HepG2 (cell line): ENCODE results near the gene HS3ST3B1. TPM values are rescaled to one million over a fixed set of nuclear protein-coding genes. Genes with fewer than 3 reads are reported as not detected.

Experiments
- DMAP1 ChIP-seq: IDR thresholded peaks from 2 replicates; pipeline ENCODE4 v1.6.1; 2016
- E2F2 ChIP-seq: sonication (generic); formaldehyde crosslinking; IDR thresholded peaks from 2 replicates; pipeline ENCODE4 v1.4.0; 2020; ENCODE audit warnings: missing genetic modification reagents, borderline replicate concordance
- HES4 ChIP-seq: sonication (generic); formaldehyde crosslinking; IDR thresholded peaks from 2 replicates; pipeline ENCODE4 v1.9.0; 2021; ENCODE audit warnings: mild to moderate bottlenecking, missing genetic modification reagents, borderline replicate concordance
- HMG20B ChIP-seq: conservative IDR thresholded peaks from 2 replicates; pipeline ENCODE4 v1.6.1; 2016; ENCODE audit warnings: missing genetic modification reagents, missing compliant biosample characterization
- HNRNPL ChIP-seq: fragments of 200-400 bp; formaldehyde crosslinking; IDR thresholded peaks from 2 replicates; pipeline ENCODE4 v1.6.1; 2017; ENCODE audit warnings: mild to moderate bottlenecking, low read depth, low read length
- JDP2 ChIP-seq: sonication (generic); formaldehyde crosslinking; IDR thresholded peaks from 2 replicates; pipeline ENCODE4 v1.8.1; 2022; ENCODE audit warnings: missing genetic modification reagents, borderline replicate concordance
- MIER2 ChIP-seq: IDR thresholded peaks from 2 replicates; pipeline ENCODE4 v1.6.1; 2016; ENCODE audit warnings: missing biosample characterization, missing genetic modification reagents
- NFYC ChIP-seq: IDR thresholded peaks from 2 replicates; pipeline ENCODE4 v1.6.1; 2016; ENCODE audit warnings: missing genetic modification reagents, missing compliant biosample characterization
- POLR2AphosphoS5 ChIP-seq: IDR thresholded peaks from 2 replicates; pipeline ENCODE4 v1.6.1; 2012; ENCODE audit warnings: low read depth, low read length
- RFX5 ChIP-seq: IDR thresholded peaks from 2 replicates; pipeline ENCODE4 v1.6.1; 2011; ENCODE audit warnings: low read depth, low read length, improper control_type of control experiment
- RNF2 ChIP-seq: fragments of 450-650 bp; conservative IDR thresholded peaks from 2 replicates; pipeline ENCODE4 v1.6.1; 2016; ENCODE audit warnings: low read depth
- SNAI1 ChIP-seq: sonication (generic); formaldehyde crosslinking; IDR thresholded peaks from 2 replicates; pipeline ENCODE4 v1.5.0; 2020; ENCODE audit warnings: mild to moderate bottlenecking, missing genetic modification reagents, borderline replicate concordance
- ZNF124 ChIP-seq: sonication (generic); formaldehyde crosslinking; IDR thresholded peaks from 2 replicates; pipeline ENCODE4 v1.4.0; 2020; ENCODE audit warnings: missing genetic modification reagents
- ZNF562 ChIP-seq: sonication (generic); formaldehyde crosslinking; IDR thresholded peaks from 2 replicates; pipeline ENCODE4 v1.8.0; 2022; ENCODE audit warnings: missing genetic modification reagents, borderline replicate concordance
- ZNF605 ChIP-seq: sonication (generic); formaldehyde crosslinking; IDR thresholded peaks from 2 replicates; pipeline ENCODE4 v1.8.0; 2022; ENCODE audit warnings: mild to moderate bottlenecking, missing genetic modification reagents
- ZNF749 ChIP-seq: sonication (generic); formaldehyde crosslinking; IDR thresholded peaks from 2 replicates; pipeline ENCODE4 v1.8.0; 2022; ENCODE audit warnings: mild to moderate bottlenecking, missing genetic modification reagents, moderate library complexity, borderline replicate concordance
- ZNF788 ChIP-seq: sonication (generic); formaldehyde crosslinking; IDR thresholded peaks from 2 replicates; pipeline ENCODE4 v1.5.0; 2020; ENCODE audit warnings: mild to moderate bottlenecking, missing genetic modification reagents, borderline replicate concordance
- ZNF891 ChIP-seq: sonication (generic); formaldehyde crosslinking; IDR thresholded peaks from 2 replicates; pipeline ENCODE4 v1.5.0; 2020; ENCODE audit warnings: mild to moderate bottlenecking, missing genetic modification reagents
- polyA plus RNA-seq, 8 experiments: library from polyadenylated mRNA; depleted of rRNA in 3 of 8; stranded (reverse) in 7 of 8; unstranded in 1 of 8; fragments of >200 nt; fragmentation: Illumina TruSeq in 4 of 8; extraction: Trizol in 4 of 8; gene quantifications; 2 replicates each; pipeline versions ENCODE4 v1.2.1 to v1.2.3, GENCODE V29; 2011 to 2016; ENCODE audit warnings: low read depth in 4 of 8, missing spikeins in 1 of 8, mixed read lengths in 1 of 8; ENCODE audit not compliant: insufficient read depth in 1 of 8
- total RNA-seq, 5 experiments: library from RNA; depleted of rRNA; stranded (reverse); fragments of >200 nt; fragmentation: Illumina TruSeq; extraction: Trizol; gene quantifications; 2 replicates each; pipeline ENCODE4 v1.2.3, GENCODE V29; 2016; ENCODE audit warnings: low read depth in 1 of 5
- TF ChIP-seq, protein P1 (sequence below): IDR thresholded peaks from 2 replicates; pipeline ENCODE4 v1.6.1; 2016; ENCODE audit warnings: low read depth, control low read depth
- TF ChIP-seq, protein P2 (sequence below): sonication (generic); formaldehyde crosslinking; IDR thresholded peaks from 2 replicates; pipeline ENCODE4 v1.4.0; 2020; ENCODE audit warnings: missing genetic modification reagents
- TF ChIP-seq, protein P3 (sequence below): IDR thresholded peaks from 2 replicates; pipeline ENCODE4 v1.6.1; 2016
- TF ChIP-seq, protein P4 (sequence below): IDR thresholded peaks from 2 replicates; pipeline ENCODE4 v1.6.1; 2016; ENCODE audit warnings: low read depth

Gene HS3ST3B1
- total and polyA plus RNA-seq, 2 of the 13 experiments (the other 11 are each of a cell fraction or from before 2014, with no cell fraction given) = 15.7 to 39.5 TPM

DNA sequence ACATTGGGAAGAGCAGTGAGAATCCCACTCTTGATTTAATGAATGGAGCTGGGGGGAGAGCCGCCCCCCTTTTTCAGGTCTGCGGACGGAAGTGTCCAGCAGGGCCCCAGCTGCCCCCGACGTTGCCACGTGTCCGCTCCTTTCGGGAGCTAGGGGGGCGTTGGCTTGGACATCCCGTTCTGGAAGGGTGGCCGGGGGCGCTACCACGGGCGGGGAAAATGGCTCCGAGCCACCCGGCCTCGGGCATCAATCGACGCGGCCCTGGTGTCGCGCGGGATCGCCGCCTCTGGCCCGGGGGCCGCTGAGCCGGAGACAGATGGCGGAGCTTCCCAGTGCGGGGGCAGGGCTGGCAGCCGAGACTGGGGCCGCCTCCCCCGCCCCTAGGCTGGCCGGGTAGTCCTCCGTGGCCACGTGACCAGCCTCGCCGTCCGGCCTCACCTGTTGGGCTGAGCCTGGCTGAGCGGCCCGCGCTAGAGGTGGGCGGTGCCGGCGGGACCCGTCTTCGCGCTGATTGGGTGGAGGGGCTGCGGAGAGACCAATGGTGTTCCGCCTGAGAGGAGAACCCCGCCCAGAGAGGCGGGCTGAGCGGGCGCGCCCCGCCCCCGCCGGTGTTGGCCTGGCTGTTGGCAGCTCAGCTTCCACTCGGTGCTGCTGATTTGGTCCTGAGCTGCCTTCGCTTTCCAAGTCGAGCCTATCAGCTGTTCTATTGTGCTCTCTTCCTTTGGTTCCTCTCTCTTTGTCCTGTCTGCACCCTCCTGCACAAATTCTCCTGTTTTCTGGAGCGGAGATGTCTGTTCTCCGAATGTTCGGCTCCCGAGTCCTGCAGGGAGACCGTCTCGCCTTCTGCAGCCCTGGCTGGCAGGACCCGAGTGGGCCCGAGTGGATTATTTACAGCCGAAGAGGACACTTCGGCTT lies 8.3 kb downstream of the HS3ST3B1 start (continued):
- TF ChIP-seq, protein P1, sequence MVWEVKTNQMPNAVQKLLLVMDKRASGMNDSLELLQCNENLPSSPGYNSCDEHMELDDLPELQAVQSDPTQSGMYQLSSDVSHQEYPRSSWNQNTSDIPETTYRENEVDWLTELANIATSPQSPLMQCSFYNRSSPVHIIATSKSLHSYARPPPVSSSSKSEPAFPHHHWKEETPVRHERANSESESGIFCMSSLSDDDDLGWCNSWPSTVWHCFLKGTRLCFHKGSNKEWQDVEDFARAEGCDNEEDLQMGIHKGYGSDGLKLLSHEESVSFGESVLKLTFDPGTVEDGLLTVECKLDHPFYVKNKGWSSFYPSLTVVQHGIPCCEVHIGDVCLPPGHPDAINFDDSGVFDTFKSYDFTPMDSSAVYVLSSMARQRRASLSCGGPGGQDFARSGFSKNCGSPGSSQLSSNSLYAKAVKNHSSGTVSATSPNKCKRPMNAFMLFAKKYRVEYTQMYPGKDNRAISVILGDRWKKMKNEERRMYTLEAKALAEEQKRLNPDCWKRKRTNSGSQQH (CRISPR knock-in tag) = peak; percentile 61; the same call in 1 of the 2 replicates
- no peak for TF ChIP-seq JDP2
- TF ChIP-seq RFX5 = 0 out of 2 replicates have a peak, but pooled peaks have one; percentile 10
- TF ChIP-seq, protein P2, sequence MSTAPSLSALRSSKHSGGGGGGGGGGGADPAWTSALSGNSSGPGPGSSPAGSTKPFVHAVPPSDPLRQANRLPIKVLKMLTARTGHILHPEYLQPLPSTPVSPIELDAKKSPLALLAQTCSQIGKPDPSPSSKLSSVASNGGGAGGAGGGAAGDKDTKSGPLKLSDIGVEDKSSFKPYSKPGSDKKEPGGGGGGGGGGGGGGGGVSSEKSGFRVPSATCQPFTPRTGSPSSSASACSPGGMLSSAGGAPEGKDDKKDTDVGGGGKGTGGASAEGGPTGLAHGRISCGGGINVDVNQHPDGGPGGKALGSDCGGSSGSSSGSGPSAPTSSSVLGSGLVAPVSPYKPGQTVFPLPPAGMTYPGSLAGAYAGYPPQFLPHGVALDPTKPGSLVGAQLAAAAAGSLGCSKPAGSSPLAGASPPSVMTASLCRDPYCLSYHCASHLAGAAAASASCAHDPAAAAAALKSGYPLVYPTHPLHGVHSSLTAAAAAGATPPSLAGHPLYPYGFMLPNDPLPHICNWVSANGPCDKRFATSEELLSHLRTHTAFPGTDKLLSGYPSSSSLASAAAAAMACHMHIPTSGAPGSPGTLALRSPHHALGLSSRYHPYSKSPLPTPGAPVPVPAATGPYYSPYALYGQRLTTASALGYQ (CRISPR knock-in tag) = peak; percentile 92
- TF ChIP-seq NFYC (CRISPR knock-in tag) = peak; percentile 91
- TF ChIP-seq POLR2AphosphoS5 = peak; percentile 30; the same call in 1 of the 2 replicates
- TF ChIP-seq DMAP1 (CRISPR knock-in tag) = peak; percentile 96
- peak; percentile 95 for TF ChIP-seq ZNF605 (CRISPR knock-in tag)
- peak; percentile 64; the same call in 1 of the 2 replicates for TF ChIP-seq HMG20B
- TF ChIP-seq ZNF749 (CRISPR knock-in tag) = no peak; the same call in 1 of the 2 replicates
- TF ChIP-seq MIER2 = no peak
- peak; percentile 50; the same call in 1 of the 2 replicates for TF ChIP-seq RNF2
- TF ChIP-seq, protein P3, sequence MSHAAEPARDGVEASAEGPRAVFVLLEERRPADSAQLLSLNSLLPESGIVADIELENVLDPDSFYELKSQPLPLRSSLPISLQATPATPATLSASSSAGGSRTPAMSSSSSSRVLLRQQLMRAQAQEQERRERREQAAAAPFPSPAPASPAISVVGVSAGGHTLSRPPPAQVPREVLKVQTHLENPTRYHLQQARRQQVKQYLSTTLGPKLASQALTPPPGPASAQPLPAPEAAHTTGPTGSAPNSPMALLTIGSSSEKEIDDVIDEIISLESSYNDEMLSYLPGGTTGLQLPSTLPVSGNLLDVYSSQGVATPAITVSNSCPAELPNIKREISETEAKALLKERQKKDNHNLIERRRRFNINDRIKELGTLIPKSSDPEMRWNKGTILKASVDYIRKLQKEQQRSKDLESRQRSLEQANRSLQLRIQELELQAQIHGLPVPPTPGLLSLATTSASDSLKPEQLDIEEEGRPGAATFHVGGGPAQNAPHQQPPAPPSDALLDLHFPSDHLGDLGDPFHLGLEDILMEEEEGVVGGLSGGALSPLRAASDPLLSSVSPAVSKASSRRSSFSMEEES (CRISPR knock-in tag) = peak; percentile 86
- 0 out of 2 replicates have a peak, but pooled peaks have one; percentile 17 for TF ChIP-seq HNRNPL
- TF ChIP-seq ZNF788 = peak; percentile 69; the same call in 1 of the 2 replicates
- TF ChIP-seq ZNF891 (CRISPR knock-in tag) = no peak
- TF ChIP-seq, protein P4, sequence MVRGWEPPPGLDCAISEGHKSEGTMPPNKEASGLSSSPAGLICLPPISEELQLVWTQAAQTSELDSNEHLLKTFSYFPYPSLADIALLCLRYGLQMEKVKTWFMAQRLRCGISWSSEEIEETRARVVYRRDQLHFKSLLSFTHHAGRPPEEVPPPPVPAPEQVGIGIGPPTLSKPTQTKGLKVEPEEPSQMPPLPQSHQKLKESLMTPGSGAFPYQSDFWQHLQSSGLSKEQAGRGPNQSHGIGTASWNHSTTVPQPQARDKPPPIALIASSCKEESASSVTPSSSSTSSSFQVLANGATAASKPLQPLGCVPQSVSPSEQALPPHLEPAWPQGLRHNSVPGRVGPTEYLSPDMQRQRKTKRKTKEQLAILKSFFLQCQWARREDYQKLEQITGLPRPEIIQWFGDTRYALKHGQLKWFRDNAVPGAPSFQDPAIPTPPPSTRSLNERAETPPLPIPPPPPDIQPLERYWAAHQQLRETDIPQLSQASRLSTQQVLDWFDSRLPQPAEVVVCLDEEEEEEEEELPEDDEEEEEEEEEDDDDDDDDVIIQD = peak; percentile 60; the same call in 1 of the 2 replicates
- no peak for TF ChIP-seq ZNF124 (CRISPR knock-in tag)
- TF ChIP-seq E2F2 (CRISPR knock-in tag) = peak; percentile 45; the same call in 1 of the 2 replicates
- TF ChIP-seq ZNF562 (CRISPR knock-in tag) = no peak
- TF ChIP-seq HES4 = peak; percentile 71
- no peak for TF ChIP-seq SNAI1 (CRISPR knock-in tag)
